Ramos (cell line): ENCODE measurements around the gene TMA7.

Experiments used
- in situ Hi-C: fragments of 300-500 bp; cut with MboI; formaldehyde crosslinking; loops from one replicate; pipeline ENCODE4 v1.14.3; 2022; ENCODE audit warnings: low sequenced_read_pairs; ENCODE audit not compliant: unreplicated experiment

TMA7 gene

DNA sequence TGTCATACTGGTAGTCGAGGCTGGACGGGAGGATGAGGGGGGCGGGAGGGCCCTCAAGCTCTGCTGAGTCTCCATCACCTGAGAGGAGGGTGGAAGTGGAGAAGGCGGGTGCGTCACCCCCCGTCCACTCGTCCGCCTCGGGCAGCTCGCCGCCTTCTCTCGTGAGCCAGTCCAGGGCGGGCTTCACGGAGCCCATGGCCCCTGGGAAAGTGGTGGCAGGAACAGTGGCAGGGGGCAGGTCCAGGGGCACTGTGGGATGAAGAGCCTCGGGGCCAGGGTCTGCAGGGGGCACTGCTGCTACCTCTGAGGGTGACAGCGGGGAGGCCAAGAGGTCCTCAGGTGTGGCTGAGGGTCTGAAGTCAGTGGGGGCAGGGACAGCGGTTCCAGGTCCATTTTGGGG lies 20.5 kb upstream of the TMA7 start:
- in situ Hi-C loops: no loop called here

DNA sequence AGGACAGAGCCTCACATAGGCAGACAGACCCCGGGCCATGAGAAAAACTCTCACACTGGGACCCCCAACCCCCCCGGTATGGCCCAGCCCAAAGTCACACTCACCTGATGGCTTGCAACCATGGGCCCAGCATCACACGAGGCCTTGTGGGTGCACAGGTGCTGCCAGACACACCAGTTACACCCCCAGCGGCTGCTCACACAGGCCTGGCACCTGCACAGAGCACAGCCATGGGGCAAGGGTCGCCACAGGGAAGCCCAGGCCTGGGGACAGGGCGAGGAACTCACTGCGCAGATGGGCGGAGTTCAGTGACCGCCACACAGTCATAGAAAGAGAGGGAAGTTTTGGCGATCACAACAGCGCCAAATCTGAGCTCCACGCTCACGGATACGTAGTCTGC lies 19.5 kb upstream of the TMA7 start:
- in situ Hi-C loops: no loop called here

DNA sequence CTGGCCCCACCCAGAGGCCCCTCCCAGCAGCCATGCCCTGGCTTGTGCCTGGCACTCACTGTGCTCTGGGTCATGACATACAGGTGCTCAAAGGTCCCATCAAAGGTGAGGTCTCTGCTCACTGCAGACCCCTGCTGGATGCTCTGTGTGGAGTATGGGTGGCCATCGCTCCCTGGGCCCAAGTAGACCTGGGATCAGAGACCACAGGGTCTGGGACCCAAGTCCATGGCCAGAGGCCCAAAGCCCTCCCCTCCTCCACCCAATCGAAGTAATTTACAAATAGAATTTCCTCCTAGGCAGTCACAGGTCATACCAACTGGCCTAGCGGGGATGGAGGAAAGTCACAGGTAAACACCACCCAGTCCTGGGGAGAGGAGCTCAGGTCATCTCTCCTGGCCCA lies 17.8 kb upstream of the TMA7 start:
- in situ Hi-C loops: no loop called here

DNA sequence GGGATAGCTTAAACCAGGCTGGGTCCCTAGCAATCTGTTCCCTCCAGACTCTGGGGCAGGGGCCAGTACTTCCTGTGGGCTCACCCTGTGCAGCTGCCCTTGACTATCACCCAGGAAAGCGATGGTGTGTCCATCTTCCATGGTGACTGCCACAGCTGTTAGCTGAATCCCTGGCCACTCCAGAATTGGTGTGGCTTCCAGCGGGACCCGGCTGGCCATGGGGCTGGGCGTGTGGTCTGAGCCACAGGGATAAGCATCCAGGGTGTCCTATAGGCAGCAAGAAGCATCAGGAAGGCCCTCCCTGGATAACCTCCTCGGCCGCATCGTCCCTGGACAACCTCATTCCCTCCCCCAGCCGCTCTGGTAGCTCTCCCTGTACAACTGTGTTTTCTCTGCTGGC lies 17.4 kb upstream of the TMA7 start:
- in situ Hi-C loops: no loop called here

DNA sequence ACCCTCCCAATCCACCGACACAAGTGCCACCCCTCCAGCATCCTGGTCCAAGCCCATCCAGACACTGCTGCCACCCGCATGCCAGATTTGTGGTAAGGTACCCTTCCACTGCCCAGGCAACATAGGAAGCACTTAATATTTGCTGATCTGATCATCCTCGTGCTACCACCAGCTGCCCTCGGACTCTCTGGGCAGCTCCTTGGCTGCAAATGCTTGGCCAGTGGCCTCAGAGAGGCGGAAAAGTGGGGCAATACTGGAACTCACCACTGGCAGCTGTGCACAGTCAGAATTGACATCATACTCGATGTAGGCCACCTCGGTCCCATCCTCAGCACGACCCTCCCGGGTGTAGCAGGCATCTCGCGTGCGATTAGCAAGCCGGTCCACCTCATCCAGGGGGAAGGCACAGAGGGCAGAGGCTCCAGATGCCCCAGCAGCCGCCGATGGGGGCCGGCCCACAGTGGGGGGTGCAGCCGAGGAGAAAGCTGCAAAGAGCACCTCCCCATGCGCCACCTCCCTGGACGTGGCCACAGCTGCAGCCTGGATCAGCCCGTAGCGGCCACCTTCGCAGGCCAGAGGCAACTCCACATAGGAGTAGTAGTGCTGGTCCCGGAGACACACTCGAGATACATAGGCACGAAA lies 16.7 kb upstream of the TMA7 start:
- in situ Hi-C loops: no loop called here

DNA sequence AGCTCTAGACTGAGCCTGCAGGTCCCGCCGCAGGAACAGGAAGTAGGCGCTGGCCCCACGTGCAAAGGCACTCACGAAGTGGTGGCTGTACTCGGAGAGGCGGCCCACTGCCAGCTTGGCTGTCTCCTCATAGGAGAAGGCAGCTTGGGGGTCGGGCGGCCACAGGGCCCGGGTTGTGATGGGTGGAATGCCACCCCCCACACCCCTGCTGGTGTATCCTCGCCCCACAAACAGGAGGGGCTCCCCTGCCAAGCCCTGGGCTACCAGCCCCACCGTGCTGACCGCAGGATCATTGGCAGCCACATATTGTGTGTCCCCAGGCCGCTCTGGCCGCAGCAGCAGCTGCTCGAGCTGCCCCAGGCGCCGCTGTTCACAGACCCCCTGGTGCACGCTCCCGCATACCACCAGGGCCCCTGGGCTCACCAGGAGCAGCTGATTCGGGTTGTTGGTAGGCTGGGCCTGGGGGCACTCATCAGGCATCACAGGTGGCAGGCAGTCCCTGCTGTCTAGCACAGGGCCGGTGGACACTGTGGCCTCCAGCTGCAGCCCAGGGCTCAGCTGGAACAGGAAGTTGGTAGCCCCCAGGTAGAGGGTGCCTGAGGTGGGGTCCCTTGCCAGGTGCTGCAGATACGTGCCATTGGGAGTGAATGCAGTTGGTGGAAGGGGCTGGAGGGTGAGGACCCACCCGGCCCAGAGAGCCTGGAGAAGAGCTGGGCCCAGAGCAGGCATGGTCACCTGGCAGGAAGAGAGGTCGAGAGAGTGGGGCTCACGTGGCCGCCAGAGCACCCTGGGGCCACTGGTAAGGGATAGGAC lies 16.0 kb upstream of the TMA7 start:
- in situ Hi-C loops: no loop called here

DNA sequence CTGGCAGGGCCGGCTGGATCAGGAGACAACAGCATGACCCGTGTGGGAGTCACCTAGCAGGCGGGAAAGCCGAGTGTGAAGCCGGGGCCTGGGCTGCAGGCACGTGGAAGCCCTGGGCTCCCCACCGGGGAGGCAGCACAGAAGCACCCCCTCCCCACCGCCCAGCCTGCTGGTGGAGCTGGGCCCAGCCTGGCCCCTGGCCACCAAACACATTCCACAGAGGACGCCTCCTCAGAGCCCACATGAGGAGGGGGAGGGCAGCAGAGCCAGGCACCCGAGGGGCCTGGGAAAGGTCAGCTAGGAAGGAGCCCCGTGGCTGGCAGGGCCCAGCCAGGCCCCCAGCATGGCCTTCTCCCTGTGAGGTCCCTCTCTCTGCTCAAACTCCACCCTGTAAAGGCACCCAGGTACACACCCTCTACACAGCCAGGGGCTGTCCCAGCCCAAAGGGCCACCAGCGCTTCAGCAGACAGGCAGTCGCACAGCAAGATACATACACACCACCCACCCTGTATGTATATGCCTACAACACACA lies 14.7 kb upstream of the TMA7 start:
- in situ Hi-C loops: no loop called here

DNA sequence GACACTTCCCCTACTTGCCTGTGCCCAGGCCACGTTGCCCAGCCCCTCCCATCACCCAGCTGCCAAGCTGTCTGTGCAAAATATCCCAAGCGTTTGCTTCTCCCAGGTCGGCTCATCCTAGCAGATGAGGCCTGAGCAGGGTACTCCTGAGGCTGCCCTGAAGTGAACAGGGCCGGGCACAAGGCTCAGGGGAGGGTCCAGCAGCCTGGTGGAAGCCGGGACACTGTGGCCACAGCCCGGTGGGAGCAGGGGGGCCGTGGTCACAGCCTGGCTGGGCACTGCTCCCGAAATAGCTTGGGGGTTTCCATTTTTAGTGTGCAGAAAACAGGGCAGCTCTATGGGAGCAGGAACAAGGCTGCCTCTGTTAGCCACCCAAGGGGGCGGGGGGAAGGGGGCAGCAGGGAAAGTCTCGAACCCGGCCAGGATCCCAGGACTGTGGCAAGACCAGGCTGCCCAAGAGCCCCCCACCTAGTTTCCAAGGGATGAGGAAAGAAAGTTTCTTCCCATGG lies 13.6 kb upstream of the TMA7 start:
- in situ Hi-C loops: no loop called here

DNA sequence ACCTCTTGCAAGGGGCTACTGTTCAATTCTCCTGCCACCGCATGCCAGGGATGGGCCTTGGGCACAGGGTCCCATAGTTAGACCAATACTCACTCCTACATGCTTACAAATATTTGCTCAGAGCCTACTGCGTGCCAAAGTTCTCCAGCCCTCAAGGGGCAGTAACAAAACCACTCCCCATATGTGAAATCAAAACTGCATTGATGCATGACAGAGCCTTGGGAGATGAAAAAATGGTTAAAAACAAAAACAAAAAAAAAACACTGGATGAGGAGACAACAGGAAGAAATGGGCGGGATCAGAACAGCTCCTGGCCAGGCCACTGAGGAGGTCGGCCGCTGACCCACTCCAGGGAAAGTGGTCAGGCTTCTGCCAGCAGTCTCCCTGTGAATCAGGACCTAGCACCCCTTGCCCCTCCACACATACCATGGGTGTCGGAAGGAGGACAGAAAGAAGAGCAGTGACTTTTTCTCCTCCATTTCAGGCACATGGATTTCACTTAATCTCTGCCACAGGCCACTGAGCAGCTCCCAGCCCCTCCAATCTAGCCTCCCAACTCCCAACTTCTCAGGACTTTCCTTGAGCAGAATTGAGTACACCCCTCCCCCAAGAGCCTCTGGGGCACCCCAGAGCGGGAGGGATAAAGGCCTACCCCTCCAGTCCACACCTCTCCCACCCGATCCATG lies 13.0 kb upstream of the TMA7 start:
- in situ Hi-C loops: no loop called here

DNA sequence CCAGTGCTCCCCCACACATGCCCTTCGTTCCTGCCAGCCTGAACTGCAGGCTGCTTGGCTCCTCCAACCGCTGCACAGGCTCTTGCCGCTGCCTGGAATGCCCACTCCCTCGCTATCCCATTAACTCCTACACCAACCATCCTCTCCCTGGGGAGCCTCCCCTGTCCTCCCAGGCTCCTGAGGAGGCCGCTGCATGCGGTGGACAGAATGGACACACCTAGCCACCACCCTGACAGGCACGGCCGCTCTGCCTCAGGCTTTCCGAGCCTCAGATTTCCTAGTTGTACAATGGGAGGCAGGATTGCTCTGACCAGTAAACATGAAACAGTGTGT lies 12.5 kb upstream of the TMA7 start:
- in situ Hi-C loops: no loop called here

DNA sequence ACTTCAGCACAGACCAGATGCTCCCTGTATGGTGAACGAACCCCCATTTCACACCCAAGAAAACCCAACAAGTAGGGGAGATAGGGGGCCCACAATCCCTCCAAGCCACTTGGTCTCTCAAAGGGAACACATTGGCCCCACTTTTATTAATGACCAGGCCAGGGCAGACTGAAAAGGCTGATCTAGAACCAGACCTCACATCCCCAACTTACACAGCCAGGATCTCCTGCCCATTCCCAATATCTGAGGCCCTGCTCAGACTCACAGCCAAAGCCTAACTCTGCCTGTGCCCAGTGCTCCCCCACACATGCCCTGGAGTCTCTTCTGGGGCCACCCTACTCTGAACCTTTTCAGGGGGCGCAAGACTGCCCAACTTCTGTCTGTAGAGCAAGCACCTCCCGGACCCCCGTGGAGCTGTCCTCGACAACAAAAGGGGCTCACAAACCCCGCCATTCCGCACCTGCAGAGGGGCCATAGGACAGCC lies 11.9 kb upstream of the TMA7 start:
- in situ Hi-C loops: no loop called here

DNA sequence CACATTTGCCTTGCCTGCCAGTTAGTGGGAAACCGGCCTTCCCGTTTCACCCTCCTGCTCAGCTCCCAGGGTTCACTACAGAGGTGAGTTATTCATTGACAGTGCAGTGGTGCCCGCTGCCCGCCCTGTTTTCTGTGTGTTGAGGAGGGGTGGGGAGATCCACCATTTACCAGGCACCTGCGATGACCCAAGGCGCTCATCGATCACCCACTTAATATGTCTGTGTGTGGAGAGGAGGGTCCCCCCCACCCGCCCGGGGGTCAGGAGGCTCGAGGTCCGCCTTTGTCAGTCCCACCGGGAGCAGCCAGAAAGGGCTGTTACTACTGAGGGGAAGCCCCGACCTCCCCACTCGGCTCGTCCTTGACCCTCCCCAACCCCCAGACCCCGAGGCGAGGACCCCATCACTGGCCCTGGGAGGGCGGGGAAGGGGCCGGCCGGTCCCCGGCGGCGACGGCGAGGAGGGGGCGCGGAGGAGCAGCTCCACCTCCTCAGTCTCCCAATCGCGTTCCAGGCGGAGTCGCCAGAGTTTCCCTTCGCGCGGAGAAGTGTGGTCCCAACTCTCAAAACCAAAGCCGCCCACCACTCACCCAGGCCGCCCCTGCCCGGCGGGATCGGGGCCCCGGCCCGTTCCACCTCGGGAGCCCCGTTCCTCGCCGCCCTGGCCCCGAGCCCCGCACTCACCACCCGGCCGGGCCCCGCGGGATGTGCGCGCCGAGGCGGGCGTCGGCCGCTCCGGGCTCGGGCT lies 11.3 kb upstream of the TMA7 start:
- in situ Hi-C loops: no loop called here

DNA sequence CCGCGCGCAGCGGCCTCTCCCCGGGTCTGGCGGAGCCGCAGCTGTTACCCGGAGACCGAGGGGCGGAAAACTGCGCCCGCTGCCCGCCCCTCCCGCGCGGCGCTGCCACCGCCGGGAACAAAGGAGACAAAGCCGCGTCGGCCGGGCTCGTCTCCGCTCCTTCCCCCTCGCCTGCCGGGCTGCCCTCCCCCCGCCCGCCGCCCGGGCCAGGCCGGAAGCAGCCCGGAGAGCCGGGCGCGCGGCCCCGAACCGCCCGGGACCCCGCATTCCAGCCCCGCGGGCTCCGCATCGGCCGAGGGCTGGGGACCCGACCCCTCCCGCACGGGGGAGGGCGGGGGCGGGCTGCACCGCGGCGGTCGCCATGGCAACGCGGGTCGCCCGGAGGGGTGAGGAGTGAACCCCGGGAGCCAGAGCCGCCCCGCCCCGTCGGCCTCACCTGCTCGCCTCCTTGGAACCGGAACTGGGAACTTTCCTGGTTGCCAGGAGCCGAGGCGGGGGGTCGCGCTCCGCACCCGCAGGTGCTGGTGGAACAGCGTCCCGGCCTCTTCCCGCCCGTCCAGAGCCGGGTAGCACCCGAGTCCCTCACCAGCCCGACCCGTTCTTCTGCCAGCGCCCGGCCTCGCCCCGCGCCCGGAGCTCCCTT lies 10.6 kb upstream of the TMA7 start:
- in situ Hi-C loops: no loop called here

DNA sequence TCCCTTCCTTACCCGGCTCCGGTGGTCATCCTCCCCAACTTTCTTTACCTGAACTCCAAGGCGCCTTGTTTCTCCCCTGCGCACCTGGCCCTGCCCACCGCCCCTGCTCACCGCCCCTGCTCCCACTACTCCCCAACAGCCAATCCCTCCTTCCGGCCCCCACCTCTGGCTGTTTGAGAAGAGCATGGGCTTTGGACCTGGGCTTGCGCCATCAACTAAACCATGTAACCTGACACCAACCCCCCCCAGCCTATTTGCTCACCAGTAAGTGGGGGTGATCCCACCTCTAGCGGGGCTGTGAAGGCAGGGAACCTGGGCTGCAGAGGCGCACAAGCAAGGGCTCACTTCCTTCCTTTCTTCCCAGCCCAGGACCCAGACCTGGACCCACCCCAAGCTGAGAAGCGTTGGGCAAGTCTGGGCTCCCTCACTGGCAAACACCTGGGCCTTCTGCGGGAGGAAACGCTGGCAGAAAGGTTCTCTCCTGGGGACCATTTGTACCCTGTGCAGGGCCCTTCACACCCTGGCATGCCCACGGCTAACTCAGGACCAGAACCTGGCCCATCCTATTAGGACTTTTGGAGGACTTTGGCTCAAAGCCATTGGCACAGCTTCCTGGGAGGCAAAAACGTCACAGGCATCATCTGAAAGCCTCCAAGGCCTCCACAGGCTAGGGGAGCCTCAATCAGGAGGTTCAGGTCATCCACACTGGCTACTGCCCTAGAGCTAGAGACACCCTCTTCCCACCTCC lies 9.9 kb upstream of the TMA7 start, which contains the start of gene PLXNB1:
Gene PLXNB1 (minus strand): TSS at position 127 of the 748 bp plus-strand sequence. CDS start 5,475 bp downstream, outside the sequence.
- in situ Hi-C loops: loop anchor here (10.0 kb wide), 1 partner anchor 195 kb away; no protein-coding TSS in a partner anchor

DNA sequence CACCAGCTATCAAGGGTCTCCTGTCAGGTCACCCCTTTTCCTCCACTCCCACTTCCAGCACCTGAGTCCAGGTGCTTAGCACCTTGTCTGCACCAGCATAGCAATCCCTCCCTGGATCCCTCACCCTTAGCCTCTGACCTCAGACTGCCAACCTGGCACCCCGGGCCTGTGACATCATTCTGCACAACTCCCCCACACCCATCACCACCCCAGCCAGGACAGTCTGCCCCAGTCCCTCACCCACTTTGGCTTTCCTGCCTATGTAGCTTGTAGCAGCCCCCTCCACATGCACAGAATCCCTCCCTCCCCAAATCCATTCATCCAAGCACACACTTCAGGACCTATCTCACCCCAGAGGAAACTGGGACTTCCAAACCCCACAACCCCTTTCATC lies 9.4 kb upstream of the TMA7 start:
- in situ Hi-C loops: loop anchor here (10.0 kb wide), 1 partner anchor 196 kb away; no protein-coding TSS in a partner anchor

DNA sequence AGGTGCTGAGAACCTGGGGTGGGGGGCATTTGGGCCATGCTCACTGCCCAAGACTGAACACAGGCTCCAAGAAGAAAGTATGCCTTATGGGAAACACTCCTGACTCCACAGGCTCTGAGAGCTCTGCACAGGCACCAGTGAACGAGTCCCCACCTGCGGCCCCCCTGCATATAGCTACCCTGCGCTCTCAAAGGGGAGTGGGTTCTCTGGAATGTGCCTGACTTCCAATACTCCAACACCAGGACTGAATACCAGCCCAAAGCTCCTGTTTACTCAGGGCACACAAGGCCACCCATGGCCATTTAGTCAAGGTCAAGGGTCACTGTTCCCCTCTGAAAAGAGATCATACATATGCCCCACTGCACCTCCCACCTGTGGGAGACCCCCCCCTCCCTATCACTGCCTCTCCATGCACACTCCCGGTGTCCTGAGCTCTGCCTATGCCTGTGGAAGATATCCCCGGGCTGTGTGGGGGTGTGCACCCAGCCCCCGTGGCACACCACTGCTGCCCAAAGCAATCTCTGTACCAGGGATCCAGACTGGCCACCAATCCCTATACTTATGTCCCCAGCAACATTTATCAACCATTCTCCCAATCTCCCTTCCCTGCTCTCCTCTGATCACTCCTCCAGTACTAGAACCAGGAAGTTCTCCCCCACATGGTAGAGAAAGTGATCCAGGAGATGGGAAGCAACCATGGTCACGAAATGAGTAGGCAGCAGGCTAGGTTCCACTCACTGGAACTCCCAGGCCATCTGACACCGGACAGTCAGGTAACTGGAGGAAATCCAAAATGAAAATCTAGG lies 8.6 kb upstream of the TMA7 start:
- in situ Hi-C loops: loop anchor here (10.0 kb wide), 1 partner anchor 197 kb away; no protein-coding TSS in a partner anchor

DNA sequence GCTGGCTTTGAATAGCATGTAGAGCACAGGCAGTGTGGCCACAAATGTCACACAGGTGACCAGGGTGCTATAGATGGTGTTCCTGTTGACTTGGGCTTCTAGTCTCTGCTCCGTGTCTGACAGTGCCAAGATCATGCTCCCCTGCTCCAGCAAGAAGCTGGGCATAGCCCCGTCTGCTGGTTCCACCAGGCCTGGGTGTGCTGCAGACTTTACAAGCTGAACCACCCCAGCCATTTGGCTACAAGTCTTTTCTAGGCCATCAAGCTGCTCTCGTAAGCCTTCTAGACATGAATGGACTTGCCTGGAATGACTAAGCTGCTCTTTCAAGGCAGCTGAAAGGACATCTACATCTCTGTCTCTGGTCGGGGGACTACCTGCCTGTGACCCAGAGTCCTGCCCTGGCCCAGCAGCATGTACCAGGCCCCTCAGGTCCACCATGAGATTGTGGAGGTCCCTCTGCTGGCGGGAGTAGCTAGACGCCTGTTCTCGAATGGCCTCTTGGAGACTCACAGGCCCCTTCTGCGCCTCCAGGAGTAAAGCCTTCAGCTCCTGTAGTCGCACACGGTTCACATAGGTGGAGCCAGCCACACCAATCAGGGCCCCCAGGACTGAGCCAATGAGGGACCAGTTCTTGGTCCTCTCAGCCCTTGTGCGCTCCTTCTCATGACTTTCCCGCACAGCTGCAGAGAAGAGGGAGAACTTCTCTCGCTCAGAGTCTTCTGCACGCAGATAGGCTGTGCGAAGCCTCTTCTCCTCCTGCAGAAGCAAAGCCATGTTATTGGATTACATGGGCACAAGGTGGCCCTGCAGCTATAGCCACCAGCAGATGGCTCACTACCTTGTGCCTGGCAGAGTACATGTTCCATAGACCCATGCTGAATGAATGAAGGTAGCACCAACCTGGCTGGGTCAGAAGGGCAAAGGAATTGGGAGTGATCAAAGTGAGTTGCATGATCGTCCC lies 7.4 kb upstream of the TMA7 start:
- in situ Hi-C loops: loop anchor here (10.0 kb wide), 1 partner anchor 198 kb away; no protein-coding TSS in a partner anchor
